GM21723 (cell line): ENCODE results near the gene LHFPL6.

ENCODE experiments used
- ATAC-seq: cut with Tn5 transposase; IDR thresholded peaks from one replicate; pipeline ENCODE4 v1.9.1; 2021; ENCODE audit warnings: mild to moderate bottlenecking, moderate library complexity; ENCODE audit not compliant: unreplicated experiment

LHFPL6 gene

GRCh38 chr13:39521701-39522100 lies 81.3 kb downstream of the LHFPL6 start:
- ATAC-seq = no peak

GRCh38 chr13:39516096-39516495 lies 86.9 kb downstream of the LHFPL6 start:
- ATAC-seq = no peak

DNA sequence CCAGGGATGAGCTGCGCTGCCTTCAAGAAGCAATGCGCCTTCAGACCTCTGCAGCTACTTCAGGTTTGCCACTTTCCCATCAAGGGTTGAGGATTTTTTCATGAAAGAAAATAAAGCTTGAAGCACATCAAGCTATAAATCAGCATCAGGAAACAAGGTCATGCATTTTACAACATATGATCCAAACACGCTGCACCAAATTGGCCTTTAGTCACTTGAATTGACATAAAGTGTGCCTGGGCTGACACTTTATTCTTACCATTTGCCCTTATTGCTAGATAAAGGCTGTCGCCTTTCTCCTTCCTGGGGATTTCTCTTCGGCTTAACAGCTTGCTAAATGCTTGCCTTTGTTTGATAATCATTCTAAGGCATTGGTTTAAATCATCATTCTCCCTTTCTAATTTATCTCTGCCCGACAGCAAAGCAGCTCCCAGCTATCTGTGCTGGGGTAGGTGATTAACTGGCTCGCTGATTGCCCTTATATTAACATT lies 87.7 kb downstream of the LHFPL6 start:
- ATAC-seq = no peak

- no peak for ATAC-seq
Measured at GRCh38 chr13:39512687-39513086, 90.3 kb downstream of the LHFPL6 start.

DNA sequence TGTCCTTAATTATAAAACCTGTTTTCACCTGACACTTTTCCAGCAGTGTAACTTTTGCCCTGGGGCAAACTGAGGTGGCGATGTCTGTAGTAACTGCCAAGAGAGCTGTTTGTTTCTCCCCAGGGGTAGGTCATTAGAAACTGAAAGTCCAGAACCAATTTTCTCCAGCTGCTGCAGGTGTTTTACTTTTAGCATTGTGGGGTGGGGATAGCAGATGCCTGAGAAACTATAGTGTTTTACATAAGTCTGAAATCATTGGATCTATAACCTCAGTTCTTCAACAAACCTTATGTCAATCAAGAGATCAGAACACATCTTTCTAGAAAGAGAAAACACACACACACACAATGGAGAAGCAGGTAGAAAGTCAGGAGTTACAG lies 92.7 kb downstream of the LHFPL6 start:
- no peak for ATAC-seq

DNA sequence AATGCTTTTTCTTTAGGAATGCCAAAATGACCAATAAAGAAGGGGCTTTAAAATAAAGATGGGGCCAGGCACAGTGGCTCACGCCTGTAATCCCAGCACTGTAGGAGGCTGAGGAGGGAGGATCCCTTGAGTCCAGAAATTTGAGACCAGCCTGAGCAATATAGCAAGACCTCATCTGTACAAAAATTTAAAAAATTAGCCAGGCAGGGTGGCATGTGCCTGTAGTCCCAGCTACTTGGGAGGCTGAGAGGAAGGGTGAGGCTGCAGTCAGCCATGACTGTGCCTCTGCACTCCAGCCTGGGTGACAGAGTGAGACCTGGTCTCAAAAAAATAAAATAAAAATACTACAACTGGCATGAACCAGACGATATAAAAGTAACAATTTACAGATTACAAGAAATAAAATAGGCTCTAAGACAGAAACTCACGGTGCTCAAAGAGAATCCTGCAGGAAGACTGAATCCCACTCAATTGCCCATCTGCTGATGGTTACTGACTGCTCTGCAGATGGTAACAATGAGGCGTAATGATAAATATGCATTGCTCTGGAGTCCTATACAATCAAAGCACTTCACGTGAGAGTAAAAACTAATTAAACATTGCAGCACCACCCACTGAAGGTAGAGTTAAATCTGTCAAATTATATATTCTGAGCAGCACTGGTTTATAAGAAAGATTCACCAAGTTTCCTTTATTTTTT lies 93.2 kb downstream of the LHFPL6 start:
- ATAC-seq = no peak

DNA sequence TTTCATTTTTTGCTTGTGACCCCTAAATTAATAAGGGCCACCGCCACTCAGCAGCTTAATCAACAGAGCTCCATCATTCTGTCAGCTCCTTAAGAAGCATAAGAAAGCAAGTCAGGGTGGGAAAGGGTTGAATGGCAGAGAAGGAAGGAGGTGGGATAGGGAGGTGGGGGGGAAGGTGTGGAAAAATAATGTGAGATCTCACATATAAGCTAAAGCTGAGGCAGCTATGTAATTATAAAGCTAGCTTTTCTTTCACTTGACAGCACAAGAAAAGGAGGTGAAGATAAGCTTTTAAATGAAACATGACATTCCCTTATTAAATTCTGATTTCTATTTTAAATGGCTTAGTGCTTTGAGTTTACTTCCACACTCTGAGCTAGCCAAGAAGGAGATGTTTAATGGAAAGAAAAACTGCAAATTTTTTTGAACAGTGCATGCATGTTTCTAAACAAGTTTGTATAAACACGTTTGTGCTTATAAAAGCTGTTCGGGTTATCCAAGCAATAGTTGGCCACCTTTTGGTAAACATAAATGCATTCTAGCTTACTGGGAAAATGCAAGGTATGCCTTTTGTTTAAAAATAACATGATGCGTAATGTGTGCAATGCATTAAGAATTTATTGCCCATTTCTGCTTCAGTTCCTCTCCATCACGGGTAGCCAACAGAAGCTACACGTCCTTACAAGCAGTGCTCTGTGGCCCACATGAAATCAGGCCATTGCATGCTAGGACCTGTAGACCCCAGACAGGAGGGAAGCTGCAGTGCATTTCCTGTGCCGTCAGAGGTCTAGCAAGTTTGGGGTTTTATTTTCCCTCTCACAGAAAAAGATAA lies 96.2 kb downstream of the LHFPL6 start:
- no peak for ATAC-seq

DNA sequence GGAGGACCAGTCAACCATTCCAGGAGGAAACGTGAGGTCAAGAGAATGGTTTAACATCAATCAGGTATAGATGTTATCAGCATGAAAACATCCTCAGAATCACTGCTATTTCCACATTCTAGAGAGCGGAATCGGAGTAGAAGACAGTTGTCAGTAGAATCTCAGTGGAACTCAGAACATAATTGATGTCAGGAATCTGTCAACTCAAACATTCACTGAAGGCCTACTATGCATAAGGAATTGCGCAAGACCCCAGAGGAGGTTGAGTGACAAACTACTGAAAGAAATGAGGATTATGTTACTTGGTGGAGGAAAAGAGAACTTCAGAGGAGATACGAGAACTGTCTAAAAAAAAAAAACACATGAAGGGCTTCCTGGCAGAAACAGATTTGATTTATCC lies 97.8 kb downstream of the LHFPL6 start:
- ATAC-seq = no peak

- no peak for ATAC-seq
Measured at GRCh38 chr13:39503048-39503447, 99.9 kb downstream of the LHFPL6 start.

- no peak for ATAC-seq
Measured at GRCh38 chr13:39501702-39502324, 101.2 kb downstream of the LHFPL6 start.

GRCh38 chr13:39499604-39500003 lies 103.4 kb downstream of the LHFPL6 start:
- ATAC-seq = no peak

GRCh38 chr13:39498471-39499114 lies 104.4 kb downstream of the LHFPL6 start:
- ATAC-seq = no peak

DNA sequence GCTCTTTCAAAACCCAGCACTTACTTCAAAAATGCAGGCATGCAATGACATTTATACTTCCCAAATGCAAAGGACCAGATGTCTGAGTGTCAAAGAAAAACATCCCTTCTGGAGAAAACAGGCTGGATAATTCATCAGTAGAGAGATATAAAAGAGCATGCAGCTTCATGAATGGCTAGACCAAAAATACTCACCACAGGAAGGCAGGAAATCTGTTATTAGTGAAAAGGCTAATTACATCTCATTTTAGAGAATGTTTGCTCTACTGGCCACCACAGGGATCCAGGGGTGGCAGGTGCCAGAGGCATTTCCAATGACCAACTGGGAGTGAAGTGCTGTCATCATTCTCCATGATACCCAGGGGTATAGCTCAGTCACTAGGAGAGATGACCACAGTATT lies 106.5 kb downstream of the LHFPL6 start:
- no peak for ATAC-seq

DNA sequence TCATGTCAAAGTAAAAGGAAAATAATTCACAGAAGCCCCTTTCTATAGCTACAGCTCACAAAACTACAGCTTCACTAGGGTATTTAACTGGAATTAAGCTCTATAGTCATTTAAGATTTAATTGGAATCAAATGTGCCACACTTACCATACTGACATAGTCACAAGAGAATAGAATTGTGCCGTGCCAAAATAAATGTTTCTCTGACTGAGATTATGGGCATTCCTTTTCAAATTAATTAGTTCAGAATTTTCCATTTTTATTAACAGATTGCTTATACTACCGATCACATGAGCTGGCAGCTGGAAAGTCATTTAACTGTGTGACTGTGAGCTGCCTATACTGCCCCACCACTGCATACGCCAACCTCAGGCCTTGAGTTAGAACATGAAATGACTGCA lies 108.4 kb downstream of the LHFPL6 start:
- no peak for ATAC-seq

GRCh38 chr13:39494006-39494405 lies 109.0 kb downstream of the LHFPL6 start:
- ATAC-seq = no peak

- no peak for ATAC-seq
Measured at GRCh38 chr13:39490136-39490535, 112.9 kb downstream of the LHFPL6 start.

GRCh38 chr13:39486758-39487157 lies 116.2 kb downstream of the LHFPL6 start:
- no peak for ATAC-seq

GRCh38 chr13:39485314-39485700 lies 117.7 kb downstream of the LHFPL6 start:
- no peak for ATAC-seq

DNA sequence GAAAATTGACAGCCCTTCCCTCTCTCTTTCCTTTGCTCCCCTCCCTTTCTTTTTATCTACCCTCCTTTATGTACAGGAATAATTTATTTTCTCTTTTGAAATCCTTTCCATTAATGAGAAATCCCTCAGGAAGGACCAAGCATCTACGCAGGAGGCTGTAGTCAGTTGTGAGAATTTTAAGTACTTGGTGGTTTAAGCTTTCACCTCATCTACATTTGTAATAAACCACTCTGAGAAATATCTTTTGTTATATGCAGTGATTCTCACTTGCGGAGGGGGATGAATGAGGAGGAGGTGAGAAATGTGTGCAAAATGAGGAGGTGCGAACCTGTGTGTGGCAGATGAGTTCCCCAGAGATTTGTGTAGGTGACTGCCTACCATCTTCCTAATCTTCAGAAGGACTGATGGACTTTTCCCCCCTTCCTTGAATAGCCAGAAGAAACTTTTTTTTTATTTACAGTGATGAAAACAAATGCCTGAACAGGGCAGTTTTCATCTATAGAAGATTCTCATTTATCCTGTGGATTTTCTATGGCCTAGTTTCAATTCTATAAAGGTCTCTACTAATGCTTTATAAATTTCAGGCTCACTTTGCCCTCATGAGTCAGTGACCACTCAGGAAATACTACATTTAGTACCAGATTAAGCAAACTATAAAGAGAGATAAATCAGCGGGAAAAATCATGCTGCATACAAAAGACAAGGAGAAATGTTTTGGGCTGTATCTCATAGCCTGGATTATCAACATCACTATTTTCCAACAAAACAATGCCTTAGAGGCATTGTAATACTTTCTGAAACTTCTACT lies 118.3 kb downstream of the LHFPL6 start:
- no peak for ATAC-seq

- no peak for ATAC-seq
Measured at GRCh38 chr13:39483326-39483725, 119.7 kb downstream of the LHFPL6 start.

DNA sequence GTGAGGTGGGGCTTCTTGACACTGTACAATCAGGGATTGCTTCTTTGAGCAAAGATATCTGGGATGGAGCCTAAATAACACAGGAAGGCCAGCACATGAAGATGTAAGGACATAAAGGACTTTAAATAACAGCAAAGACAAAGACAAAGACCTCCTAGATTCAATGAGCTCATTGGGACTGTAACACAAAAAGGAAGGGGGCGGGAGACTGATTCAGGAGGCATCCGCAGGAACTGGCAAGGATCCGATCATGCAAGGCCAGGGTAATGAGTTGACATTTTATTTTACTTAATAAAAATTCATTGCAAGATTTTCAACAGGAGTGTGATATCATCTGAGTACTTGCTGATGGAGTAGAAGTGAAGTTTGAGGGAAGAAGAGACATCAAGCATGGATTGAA lies 121.5 kb downstream of the LHFPL6 start:
- no peak for ATAC-seq
